CD4-positive, CD25-positive, alpha-beta regulatory T cell (primary cell): Measurements from ENCODE around the gene ZNF117. TPM values are rescaled to one million over a fixed set of nuclear protein-coding genes. Genes with fewer than 3 reads are reported as not detected.
"Not testable (repeated sequence)": the region's sequence is repeated elsewhere in the genome, so short reads cannot be mapped to it uniquely, and the experiment has no call there.

ENCODE experiments used
- ATAC-seq, 2 donors: fragments of 150-1000 bp; cut with Tn5 transposase; one replicate each; pipeline ENCODE4 v1.10.0; 2021; ENCODE audit warnings: low read depth in 2 of 2, moderate number of reproducible peaks in 2 of 2, moderate library complexity in 1 of 2
- DNase-seq, 3 donors: peaks; one replicate each; pipeline versions ENCODE4 v3.0.0 to v3.0.0-alpha.2; 2012 to 2022; ENCODE audit warnings: mixed read lengths in 1 of 3
- H3K27ac ChIP-seq: one replicate; pipeline ENCODE4 v1.7.0; 2013; ENCODE audit warnings: mild to moderate bottlenecking, low read length; ENCODE audit not compliant: insufficient read depth, poor library complexity, severe bottlenecking
- H3K27me3 ChIP-seq: one replicate; pipeline ENCODE4 v1.7.0; 2013; ENCODE audit warnings: low read length; ENCODE audit not compliant: control insufficient read depth, insufficient read depth
- H3K36me3 ChIP-seq: one replicate; pipeline ENCODE4 v1.7.0; 2013; ENCODE audit warnings: mild to moderate bottlenecking, low read length, moderate library complexity; ENCODE audit not compliant: control insufficient read depth, insufficient read depth
- H3K4me1 ChIP-seq: 2 replicates; pipeline ENCODE4 v1.7.0; 2013; ENCODE audit warnings: mild to moderate bottlenecking, low read length; ENCODE audit not compliant: insufficient read depth, control insufficient read depth, poor library complexity, severe bottlenecking
- H3K4me3 ChIP-seq: one replicate; pipeline ENCODE4 v1.7.0; 2013; ENCODE audit warnings: low read depth, mild to moderate bottlenecking, low read length, moderate library complexity
- H3K9me3 ChIP-seq, 2 experiments: 1 replicate in 1 of 2; 2 replicates in 1 of 2; pipeline ENCODE4 v1.7.0; 2013; ENCODE audit warnings: low read length in 2 of 2, mild to moderate bottlenecking in 1 of 2, moderate library complexity in 1 of 2; ENCODE audit not compliant: control insufficient read depth in 2 of 2
- H3K27ac Mint-ChIP-seq, 3 donors: one replicate each; pipeline ENCODE4 v1.8.0; 2020 to 2022; ENCODE audit warnings: mild to moderate bottlenecking in 3 of 3, mixed read lengths in 3 of 3, moderate library complexity in 2 of 3
- H3K27me3 Mint-ChIP-seq: one replicate; pipeline ENCODE4 v1.8.0; 2022; ENCODE audit warnings: mild to moderate bottlenecking, mixed read lengths
- H3K36me3 Mint-ChIP-seq: one replicate; pipeline ENCODE4 v1.8.0; 2020; ENCODE audit warnings: mixed read lengths
- H3K4me1 Mint-ChIP-seq, 4 donors: one replicate each; pipeline ENCODE4 v1.8.0; 2020 to 2022; ENCODE audit warnings: mixed read lengths in 4 of 4, mild to moderate bottlenecking in 1 of 4
- H3K4me3 Mint-ChIP-seq, 4 donors: one replicate each; pipeline ENCODE4 v1.8.0; 2020 to 2022; ENCODE audit warnings: mild to moderate bottlenecking in 4 of 4, mixed read lengths in 4 of 4, moderate library complexity in 3 of 4
- H3K9me3 Mint-ChIP-seq, 7 donors: one replicate each; pipeline ENCODE4 v1.8.0; 2020 to 2022; ENCODE audit warnings: mixed read lengths in 7 of 7, mild to moderate bottlenecking in 3 of 7, moderate library complexity in 2 of 7
- polyA plus RNA-seq, 4 donors: library from polyadenylated mRNA; unstranded; fragments of 300-500 nt; fragmentation: Illumina TruSeq; gene quantifications; one replicate each; pipeline ENCODE4 v1.2.3, GENCODE V29; 2021
- total RNA-seq: library from RNA; stranded (reverse); gene quantifications from one replicate; pipeline ENCODE4 v1.2.3, GENCODE V29; 2022

Gene ZNF117
- total and polyA plus RNA-seq, 5 donors from 2014 or later: 0.46 to 2.4 (median 0.82) TPM

GRCh38 chr7:65025023-65025422 is 34.2 kb upstream of the ZNF117 start:
- not testable (repeated sequence) for H3K9me3 Mint-ChIP-seq, H3K27me3 Mint-ChIP-seq, H3K4me1 ChIP-seq, H3K4me3 Mint-ChIP-seq, ATAC-seq, H3K4me1 Mint-ChIP-seq, H3K27ac ChIP-seq, H3K9me3 ChIP-seq, DNase-seq, H3K27ac Mint-ChIP-seq, H3K36me3 ChIP-seq, H3K27me3 ChIP-seq, H3K4me3 ChIP-seq, H3K36me3 Mint-ChIP-seq

- ATAC-seq, H3K27me3 Mint-ChIP-seq, H3K9me3 ChIP-seq, H3K4me3 Mint-ChIP-seq, H3K36me3 Mint-ChIP-seq, H3K4me1 ChIP-seq, H3K4me1 Mint-ChIP-seq, H3K27me3 ChIP-seq, H3K4me3 ChIP-seq, H3K27ac Mint-ChIP-seq, H3K9me3 Mint-ChIP-seq, H3K27ac ChIP-seq, DNase-seq, H3K36me3 ChIP-seq: not testable (repeated sequence)
These were observed 30.1 kb upstream of the ZNF117 start for GRCh38 chr7:65020978-65021377.

- not testable (repeated sequence) for DNase-seq, H3K27me3 ChIP-seq, ATAC-seq, H3K36me3 Mint-ChIP-seq, H3K36me3 ChIP-seq, H3K9me3 Mint-ChIP-seq, H3K4me3 Mint-ChIP-seq, H3K27ac ChIP-seq, H3K27ac Mint-ChIP-seq, H3K9me3 ChIP-seq, H3K27me3 Mint-ChIP-seq, H3K4me3 ChIP-seq
- H3K4me1 ChIP-seq: peaks cover 23% of the 10 kb centered on the region
- H3K4me1 Mint-ChIP-seq: peaks cover 6 to 25% (median 19%) of the 10 kb centered on the region in 4 donors
These were observed 19.0 kb upstream of the ZNF117 start for GRCh38 chr7:65009881-65010280.

- not testable (repeated sequence) for H3K27ac Mint-ChIP-seq, H3K4me3 ChIP-seq, ATAC-seq, DNase-seq, H3K27me3 ChIP-seq, H3K36me3 ChIP-seq, H3K27ac ChIP-seq, H3K36me3 Mint-ChIP-seq, H3K9me3 ChIP-seq, H3K27me3 Mint-ChIP-seq, H3K9me3 Mint-ChIP-seq
- Mint-ChIP-seq H3K4me1 (peaks cover 6 to 30% (median 23%) of the 10 kb centered on the region in 4 donors), H3K4me3 (peak overlapping the region in 2 of 4 donors; percentile 30 to 44)
- H3K4me1 ChIP-seq: peaks cover 28% of the 10 kb centered on the region
These were observed 18.6 kb upstream of the ZNF117 start for GRCh38 chr7:65009394-65009793.

GRCh38 chr7:65007036-65007435 is 16.2 kb upstream of the ZNF117 start:
- Mint-ChIP-seq H3K36me3 (peaks cover 23% of the 10 kb centered on the region), H3K27ac (peak overlapping the region; percentile 94 to 96 (median 95)), H3K9me3 (peaks cover 0 to 16% (median 6%) of the 10 kb centered on the region in 7 donors), H3K4me3 (peak overlapping the region; percentile 90 to 97 (median 95)), H3K4me1 (peaks cover 13 to 46% (median 33%) of the 10 kb centered on the region in 4 donors)
- ATAC-seq, H3K27me3 Mint-ChIP-seq, H3K9me3 ChIP-seq, H3K27me3 ChIP-seq: not testable (repeated sequence)
- H3K36me3 ChIP-seq: peaks cover 15% of the 10 kb centered on the region
- peak overlapping the region; percentile 70 for H3K27ac ChIP-seq
- DNase-seq: peak in 1 of 3 donors; percentile 16
- peaks cover 28% of the 10 kb centered on the region for H3K4me1 ChIP-seq
- H3K4me3 ChIP-seq: peak overlapping the region; percentile 88

GRCh38 chr7:65006094-65006992 is 15.5 kb upstream of the ZNF117 start, which contains the start of gene ERV3-1:
Gene ERV3-1, minus strand, starts transcription at chr7:65006687. Its CDS starts 13,661 bp downstream, at chr7:64993026.
- Mint-ChIP-seq H3K27ac (peak within 1 kb of the TSS; percentile 94 to 96 (median 95)), H3K4me1 (peaks cover 19 to 51% (median 36%) of the 10 kb centered on the region in 4 donors), H3K9me3 (peaks cover under 1 to 22% (median 9%) of the 10 kb centered on the region in 7 donors), H3K4me3 (peak within 1 kb of the TSS; percentile 90 to 97 (median 95)), H3K36me3 (peaks cover 30% of the 10 kb centered on the region), H3K27me3 (no peaks in the 10 kb centered on the region)
- Histone ChIP-seq H3K4me1 (peaks cover 28% of the 10 kb centered on the region), H3K36me3 (peaks cover 22% of the 10 kb centered on the region), H3K4me3 (peak within 1 kb of the TSS; percentile 88), H3K27me3 (no peaks in the 10 kb centered on the region), H3K9me3 (peaks cover 15 to 17% of the 10 kb centered on the region in 2 experiments), H3K27ac (peak within 1 kb of the TSS; percentile 70)
- ATAC-seq (peak; percentile 99), DNase-seq (peak; percentile 87 to 97 (median 94))

- Mint-ChIP-seq H3K9me3 (peaks cover 3 to 30% (median 11%) of the 10 kb centered on the region in 7 donors), H3K27ac (peak overlapping the region; percentile 46 to 95 (median 61)), H3K4me3 (peak overlapping the region; percentile 90 to 97 (median 95)), H3K36me3 (peaks cover 42% of the 10 kb centered on the region), H3K27me3 (no peaks in the 10 kb centered on the region), H3K4me1 (peaks cover 20 to 52% (median 38%) of the 10 kb centered on the region in 4 donors)
- Histone ChIP-seq H3K4me1 (peaks cover 28% of the 10 kb centered on the region), H3K4me3 (peak overlapping the region; percentile 88), H3K9me3 (peaks cover 25 to 26% of the 10 kb centered on the region in 2 experiments), H3K27ac (no peak overlapping the region), H3K27me3 (no peaks in the 10 kb centered on the region), H3K36me3 (peaks cover 38% of the 10 kb centered on the region)
- DNase-seq (no peak), ATAC-seq (no peak)
These were observed 13.7 kb upstream of the ZNF117 start for GRCh38 chr7:65004575-65004974.
